GM18868 (cell line): Measurements from ENCODE around the gene SLC2A3.
"Not testable (repeated sequence)": the region's sequence is repeated elsewhere in the genome, so short reads cannot be mapped to it uniquely, and the experiment has no call there.

Experiments
- ATAC-seq: cut with Tn5 transposase; IDR thresholded peaks from one replicate; pipeline ENCODE4 v1.9.1; 2021; ENCODE audit warnings: mild to moderate bottlenecking, moderate library complexity; ENCODE audit not compliant: unreplicated experiment

Gene SLC2A3

DNA sequence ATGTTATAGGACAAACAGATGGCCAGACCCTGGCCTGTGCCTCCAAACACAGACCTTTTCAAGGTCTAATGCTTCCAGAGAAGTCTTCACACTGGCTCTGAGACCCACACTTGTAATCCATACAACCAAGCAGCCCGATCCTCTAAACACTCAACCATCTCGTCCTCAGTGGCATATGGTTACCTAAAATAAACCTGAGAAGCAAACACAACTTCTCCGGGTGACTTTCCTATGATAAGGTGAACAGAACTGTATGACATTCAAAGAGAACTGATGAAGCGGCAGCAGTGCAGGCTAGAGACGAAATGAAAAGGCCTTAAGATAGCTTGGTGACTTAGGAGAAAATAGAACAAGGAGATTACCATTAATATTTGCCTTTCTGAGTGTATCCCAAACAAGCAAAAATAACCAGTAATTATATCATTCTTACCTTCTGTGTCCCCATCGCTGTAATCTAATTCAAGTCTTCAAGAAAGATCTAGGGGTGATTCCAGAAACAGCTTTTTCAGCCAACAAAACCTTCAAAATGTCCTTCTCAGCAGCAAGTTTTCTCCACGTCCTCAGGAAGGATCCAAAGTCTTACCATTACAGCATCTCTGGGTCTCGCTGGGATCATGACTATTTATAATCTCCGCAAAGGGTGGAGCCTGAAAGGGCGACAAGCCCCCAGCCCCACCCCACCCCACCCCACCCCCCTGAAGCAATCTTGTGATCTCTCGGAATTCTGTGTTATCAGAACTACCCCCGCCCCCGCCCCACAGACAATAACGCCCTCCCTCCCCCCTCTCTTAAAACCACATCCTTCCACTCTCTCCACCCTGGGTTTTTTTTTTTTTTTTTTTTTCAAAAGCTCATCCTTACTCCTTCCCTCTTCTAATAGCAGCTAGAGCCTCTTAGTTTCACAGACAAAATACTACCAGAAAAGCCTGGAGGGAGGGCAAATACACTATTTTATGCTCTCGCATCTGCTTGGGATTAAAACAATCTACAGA, at the start of gene SLC2A3:
Gene SLC2A3, minus strand, starts transcription at position 598 of the 992 bp plus-strand sequence. Its CDS starts 153 bp downstream, at position 445.
- ATAC-seq, result peak; percentile 55

DNA sequence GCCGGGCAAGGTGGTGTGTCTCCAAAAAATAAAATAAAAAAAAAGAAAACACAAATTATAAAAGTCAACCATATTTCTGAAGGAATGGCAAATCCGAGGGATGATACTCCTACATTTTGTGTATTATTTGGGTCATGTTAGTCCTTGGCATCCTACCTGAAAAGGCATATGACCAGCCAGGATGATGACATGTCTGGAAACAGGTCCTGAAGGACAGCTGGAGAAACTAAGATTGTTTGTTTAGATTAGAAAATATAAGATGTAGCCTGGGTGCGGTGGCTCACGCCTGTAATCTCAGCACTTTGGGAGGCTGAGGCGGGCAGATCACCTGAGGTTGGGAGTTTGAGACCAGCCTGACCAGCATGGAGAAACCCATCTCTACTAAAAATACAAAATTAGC, 48.9 kb upstream of the SLC2A3 start:
- ATAC-seq, result no peak

DNA sequence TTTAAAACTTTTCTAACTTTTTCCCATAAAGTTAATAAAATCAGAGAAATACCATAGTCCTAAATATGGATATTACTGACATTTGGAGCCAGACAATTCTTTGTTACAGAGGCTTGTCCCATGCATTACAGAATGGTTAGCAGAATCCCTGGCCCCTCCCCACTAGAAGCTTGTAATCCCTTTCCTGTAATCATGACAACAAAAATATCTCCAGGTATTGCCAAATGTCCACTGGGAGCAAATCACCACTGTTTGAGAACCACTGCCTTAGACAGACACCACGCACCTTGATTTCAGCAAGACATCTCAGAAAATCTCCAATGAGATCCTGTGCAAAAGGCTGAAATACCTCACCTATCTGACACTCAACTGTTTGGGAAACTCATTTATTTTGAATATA, 47.5 kb upstream of the SLC2A3 start:
- not testable (repeated sequence) for ATAC-seq

DNA sequence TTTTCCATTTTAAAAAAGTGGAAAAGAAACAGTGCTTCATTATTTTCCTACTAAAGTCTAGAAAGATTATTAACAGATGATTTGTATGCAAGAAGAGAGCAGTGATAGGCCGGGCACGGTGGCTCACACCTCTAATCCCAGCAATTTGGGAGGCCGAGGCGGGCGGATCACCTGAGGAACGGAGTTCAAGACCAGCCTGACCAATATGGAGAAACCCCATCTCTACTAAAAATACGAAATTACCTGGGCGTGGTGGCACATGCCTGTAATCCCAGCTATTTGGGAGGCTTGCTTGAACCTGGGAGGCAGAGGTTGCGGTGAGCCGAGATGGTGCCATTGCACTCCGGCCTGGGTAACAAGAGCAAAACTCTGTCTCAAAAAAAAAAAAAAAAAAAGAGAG, 47.0 kb upstream of the SLC2A3 start:
- ATAC-seq, result not testable (repeated sequence)

DNA sequence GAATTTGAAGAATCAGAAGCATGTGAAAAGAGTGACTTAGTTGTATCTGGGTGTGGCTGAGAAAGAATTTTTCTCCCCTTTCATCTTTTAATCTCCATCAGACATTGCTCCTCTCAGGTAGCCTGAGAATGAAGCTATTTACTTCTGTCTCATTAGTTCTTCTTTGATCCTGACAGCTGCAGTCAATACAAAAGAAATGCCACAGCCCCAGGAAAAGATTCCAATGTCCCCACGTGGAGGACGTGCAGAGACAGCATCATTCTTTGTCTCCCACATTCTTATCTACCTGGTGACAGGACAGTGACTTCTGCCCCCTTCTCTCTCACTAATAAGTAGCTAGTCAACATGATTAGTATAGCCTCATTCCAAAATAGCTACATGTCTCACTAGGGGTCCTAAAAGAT, 46.3 kb upstream of the SLC2A3 start:
- ATAC-seq, result not testable (repeated sequence)

DNA sequence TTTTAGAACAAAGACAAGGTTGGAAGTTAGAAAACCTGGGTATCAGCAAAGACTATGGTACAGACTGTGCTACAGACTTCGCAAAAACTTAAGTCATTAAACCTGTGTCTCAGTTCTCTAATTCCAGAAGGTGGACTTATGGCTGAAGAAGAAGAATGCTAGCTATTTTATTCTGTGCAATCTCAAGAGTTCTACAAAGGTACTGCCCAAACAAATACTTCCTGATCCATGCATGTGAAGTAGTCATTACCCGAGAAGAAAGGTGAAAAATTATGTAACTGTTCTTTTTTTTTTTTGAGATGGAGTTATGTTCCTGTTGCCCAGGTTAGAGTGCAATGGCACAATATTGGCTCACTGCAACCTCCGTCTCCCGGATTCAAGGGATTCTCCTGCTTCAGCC, 45.5 kb upstream of the SLC2A3 start:
- no peak for ATAC-seq

DNA sequence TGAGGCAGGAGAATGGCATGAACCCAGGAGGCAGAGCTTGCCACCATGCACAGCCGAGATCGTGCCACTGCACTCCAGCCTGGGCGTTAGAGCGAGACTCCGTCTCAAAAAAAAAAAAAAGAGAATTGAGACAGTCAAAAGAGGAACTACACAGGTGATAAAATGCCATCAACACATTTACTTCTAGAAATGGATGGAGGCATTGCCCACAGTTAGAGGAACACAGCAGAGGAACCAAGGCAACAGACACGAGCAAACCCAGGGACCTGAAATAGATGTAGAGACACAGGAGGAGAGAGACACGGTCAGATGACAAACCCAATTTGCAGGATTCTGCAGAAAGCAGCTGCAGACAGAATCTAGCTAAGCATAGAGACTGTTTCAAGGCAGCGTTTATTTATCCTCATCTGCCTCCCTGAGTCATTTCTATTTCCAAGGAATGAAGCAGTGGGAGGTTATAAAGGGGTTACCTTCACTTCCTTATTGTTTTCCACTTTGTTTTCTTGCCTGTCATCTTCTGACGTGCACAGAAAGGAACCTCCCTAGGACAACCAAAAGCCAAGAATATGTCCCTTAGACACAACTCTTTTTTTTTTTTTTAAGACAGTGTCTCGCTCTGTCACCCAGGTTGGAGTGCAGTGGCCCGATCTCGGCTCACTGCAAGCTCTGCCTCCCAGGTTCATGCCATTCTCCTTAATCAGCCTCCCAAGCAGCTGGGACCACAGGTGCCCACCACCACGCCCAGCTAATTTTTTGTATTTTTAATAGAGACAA, 41.6 kb upstream of the SLC2A3 start:
- ATAC-seq, result peak; percentile 87

DNA sequence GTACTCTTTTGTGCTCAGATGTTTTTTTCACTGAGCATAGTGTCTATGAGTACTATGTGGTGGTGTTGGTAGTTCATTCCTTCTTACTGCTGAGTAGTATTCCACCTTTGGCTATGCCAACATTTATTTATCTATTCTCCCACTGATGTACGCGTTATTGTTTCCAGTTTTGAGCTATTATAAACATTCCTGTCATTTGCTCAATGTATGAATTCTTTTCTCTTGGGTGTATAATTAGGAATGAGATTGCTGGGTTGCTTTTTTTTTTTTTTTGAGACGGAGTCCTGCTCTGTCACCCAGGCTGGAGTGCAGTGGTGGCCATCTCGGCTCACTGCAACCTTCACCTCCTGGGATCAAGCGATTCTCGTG, 37.5 kb upstream of the SLC2A3 start:
- ATAC-seq, result no peak

DNA sequence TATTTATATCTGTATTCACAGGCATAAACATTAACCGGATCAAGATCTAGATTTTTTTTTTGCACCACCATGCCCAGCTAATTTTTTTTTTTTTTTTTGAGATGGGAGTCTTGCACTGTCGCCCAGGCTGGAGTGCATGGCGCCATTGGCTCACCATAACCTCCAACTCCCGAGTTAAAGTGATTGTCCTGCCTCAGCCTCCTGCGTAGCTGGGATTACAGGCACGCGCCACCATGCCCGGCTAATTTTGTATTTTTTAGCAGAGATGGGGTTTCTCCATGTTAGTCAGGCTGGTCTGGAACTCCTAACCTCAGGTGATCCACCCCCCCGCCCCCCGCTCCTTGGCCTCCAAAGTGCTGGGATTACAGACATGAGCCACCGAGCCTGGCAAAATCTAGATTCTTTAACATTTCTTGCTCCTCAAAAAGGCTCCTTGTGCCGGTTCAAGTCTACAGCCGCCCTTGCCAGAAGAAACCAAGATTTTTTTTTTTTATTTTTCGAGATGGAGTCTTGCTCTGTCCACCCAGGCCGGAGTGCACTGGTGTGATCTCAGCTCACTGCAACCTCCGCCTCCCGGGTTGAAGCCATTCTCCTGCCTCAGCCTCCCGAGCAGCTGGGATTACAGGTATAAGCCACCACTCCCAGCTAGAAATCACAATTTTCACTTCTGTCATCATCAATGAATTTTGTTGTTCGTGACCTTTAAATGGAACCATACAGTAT, 36.9 kb upstream of the SLC2A3 start:
- no peak for ATAC-seq

DNA sequence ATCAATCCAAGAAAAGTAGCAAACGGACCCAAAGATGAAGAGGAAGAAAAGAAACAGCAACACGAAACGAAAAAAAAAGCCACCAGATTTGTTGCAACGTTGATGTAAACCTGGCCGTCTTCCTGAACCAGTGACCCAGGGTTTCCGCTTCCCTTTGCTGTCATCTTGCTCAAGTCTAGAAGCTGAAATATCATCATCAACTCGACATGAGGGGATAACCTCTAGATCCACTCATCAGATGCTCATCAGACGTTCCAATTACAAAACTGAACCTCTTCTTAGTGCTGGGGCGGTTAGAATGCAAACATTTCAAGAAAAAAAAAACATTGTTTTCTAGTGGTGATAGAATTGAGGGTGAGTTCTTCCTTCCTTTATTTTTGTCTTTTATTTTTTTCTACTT, 36.3 kb upstream of the SLC2A3 start:
- ATAC-seq, result not testable (repeated sequence)

DNA sequence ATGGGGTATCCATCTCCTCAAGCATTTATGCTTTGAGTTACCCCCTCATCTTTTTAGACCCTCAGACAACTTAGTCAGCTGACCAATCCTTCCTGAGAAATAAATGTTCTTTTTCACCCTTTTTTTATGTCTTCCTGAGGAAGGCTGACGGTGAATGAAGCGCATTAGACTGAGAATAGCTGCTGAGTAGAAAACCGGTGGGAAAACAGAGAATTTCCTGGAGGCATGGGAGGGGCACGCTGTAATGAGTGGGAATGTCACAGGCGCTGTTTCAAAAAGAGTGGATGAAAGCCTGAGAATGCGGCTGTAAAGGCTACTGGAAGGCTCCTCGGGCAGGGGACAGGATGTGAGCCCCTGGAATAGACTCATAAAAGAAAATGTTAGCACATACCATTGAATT, 35.8 kb upstream of the SLC2A3 start:
- not testable (repeated sequence) for ATAC-seq

DNA sequence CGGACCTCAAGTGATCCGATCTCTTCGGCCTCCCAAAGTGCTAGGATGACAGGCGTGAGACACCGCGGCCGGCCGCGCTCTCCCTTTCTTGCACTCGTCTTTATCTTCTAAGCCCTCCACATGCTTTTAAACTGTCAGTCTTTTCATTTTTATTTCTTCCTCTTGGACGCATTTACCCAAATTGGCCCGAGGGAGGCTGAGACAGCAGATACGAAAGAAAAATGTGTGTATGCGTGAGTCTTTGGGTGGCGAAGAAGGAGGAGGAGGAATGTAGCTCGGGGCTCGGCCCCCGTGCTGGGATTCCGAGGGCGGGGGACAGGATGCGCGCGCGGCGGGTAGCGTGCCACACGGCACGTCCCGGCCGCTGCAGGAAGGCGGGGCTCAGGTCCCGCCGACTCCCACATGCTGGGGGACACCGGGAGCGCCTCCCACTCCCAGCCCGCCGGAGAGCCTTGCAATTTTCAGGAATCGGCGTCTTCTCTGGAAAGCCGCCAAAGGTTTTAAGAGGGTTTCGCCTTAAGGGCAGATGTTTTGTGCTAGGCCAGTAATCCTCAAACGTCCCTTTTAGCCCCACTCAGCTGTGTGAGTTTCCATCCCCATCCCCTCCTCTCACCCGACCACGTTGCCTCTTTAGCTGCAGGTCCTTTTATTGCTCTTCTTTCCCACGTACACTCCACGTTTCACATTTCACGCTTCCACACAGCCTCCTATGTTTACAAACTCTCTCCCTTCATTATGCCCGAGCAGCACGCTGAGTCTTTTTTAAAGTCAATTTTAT, 34.7 kb upstream of the SLC2A3 start:
- ATAC-seq, result peak; percentile 89

DNA sequence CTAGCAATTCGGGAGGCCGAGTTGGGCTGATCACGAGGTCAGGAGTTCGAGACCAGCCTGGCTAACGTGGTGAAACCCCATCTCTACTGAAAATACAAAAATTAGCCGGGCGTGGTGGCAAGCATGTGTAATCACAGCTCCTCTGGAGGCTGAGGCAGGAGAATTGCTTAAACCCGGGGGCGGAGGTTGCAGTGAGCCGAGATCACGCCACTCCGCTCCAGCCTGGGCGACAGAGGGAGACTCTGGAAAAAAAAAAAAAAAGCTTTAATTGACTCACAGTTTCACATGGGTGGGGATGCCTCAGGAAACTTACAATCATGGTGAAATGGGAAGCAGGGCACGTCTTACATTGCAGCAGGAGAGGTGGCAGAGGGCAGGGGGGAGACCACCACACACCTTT, 30.6 kb upstream of the SLC2A3 start:
- ATAC-seq, result no peak

DNA sequence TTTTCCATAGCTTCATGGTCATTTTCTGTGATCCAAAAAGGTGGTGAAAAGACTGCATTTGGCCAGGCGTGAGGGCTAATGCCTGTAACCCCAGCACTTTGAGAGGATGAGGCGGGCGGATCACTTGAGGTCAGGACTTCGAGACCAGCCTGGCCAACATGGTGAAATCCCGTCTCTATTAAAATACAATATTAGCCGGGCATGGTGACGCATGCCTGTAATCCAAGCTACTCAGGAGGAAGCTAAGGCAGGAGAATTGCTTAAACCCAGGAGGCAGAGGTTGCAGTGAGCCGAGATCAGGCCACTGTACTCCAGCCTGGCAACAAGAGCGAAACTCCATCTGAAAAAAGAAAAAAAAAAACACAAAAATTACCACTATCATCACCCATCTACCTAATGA, 28.7 kb upstream of the SLC2A3 start:
- ATAC-seq, result not testable (repeated sequence)

DNA sequence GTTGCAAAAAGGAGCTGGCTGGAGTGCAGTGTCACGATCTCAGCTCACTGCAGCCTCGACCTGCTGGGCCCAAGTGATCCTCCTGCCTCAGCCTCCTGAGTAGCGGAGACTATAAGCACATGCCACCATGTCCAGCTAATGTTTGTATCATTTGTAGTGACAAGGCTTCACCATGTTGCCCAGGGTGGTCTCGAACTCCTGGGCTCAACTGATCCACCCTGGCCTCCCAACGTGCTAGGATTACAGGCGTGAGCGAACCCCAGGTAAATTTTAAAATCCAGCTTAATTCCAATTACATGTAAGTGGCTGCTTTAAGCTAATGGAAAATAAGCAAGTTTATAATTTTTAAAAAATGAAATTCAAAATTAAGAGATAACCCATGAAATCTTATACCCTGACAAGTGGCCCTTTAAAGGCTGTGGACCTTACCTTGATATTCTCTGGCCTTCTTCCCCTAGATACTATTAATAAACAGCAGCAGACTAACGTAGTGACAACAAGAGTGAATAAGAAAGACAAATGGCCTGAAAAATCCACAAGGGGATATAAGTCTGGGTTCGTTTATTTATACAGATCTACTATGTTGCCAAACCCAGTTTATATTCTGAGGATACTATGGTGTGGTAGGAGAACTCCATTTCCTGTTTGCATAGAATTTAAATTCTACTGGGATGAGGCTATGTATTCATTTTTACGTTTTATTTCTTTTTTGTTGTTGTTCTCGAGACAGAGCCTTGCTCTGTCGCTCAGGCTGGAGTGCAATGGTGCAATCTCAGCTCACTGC, 25.6 kb upstream of the SLC2A3 start:
- no peak for ATAC-seq

DNA sequence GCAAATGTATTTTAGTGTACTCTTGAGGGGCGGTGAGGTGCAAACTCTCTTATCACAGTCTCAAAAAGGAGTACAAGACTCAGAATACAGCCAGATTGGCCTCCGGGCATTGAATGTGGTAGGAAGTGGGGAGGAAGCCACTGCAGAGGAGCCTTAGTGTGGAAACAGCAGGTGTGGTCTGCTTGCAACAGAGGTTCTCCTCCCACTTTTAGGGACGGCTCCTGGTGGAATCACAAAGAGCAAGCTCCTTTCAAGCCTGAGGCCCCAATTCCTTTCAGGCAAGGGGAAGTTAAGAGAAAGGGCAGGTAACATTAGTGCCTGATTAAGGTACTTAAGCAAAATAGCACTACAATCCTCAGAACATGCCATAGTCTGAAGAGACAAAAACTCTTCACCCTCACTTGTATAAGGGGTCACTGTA, 23.7 kb upstream of the SLC2A3 start:
- ATAC-seq, result peak; percentile 46

DNA sequence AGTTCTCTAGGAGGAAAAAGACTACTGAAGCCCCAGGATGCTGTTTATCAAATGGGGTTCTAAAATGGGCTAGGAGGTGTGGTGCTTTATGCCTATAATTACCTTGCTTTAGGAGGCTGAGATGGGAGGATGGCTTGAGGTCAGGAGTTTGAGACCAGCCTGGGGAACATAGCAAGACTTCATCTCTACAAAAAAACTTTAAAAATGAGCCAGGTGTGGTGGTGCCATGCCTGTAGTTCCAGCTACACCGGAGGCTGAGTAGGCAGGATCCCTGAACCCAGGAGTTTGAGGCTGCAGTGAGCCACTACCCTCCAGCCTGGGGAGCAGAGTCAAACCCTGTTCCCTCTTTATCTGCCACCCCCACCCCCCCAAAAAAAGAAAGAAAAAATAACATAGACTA, 23.3 kb upstream of the SLC2A3 start:
- ATAC-seq, result no peak

DNA sequence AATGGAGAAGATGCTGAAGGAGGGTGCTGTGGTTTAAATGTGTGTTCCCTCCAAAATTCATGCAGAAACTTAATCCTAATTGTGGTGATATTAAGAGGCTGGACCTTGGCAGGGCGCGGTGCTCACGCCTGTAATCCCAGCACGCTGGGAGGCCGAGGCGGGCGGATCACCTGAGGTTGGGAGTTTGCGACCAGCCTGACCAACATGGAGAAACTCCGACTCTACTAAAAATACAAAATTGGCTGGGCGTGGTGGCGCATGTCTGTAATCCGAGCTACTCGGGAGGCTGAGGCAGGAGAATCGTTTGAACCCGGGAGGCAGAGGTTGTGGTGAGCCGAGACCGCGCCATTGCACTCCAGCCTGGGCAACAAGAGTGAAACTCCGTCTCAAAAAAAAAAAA, 18.9 kb upstream of the SLC2A3 start:
- not testable (repeated sequence) for ATAC-seq

DNA sequence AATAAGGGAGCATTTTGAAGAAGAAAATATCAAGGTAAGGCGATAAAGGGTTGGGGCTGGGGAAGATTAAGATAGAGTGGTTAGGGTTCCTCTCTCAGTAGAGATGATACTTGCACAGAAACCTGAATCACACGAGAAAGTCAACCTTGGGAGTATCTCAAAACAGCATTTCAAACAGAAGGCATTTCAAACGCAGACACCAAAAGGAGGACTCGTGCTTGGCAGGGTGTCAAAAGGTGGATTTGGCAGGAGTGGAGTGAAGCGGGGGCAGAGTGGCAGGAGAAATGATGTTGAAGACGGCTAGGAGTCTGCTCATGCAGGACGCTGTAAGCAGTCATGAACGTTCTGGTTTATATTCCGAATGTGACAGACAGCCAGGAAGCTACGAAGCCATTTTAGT, 18.4 kb upstream of the SLC2A3 start:
- ATAC-seq, result not testable (repeated sequence)

DNA sequence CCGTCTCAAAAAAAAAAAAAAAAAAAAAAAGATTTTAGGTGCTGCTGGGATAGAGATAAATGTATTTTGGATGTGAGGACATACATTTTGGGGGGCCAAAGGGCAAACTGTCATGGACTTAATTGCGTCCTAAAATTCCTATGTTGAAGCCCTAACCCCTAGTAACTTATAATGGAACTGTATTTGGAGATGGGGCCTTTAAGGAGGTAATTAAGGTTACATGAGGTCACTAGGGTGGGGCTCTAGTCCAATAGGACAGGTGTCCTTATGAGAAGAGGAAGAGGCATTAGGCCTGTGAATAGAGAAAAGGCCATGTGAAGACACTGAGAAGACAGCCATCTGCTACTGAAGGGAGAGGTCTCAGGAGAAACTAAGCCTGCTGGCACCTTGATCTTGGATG, 17.9 kb upstream of the SLC2A3 start:
- not testable (repeated sequence) for ATAC-seq
